ENCODE data around the gene DCTPP1. TPM values are rescaled to one million over a fixed set of nuclear protein-coding genes. Genes with fewer than 3 reads are reported as not detected.
"Not testable (repeated sequence)": the region's sequence is repeated elsewhere in the genome, so short reads cannot be mapped to it uniquely, and the experiment has no call there.

DCTPP1 gene
- total and polyA plus RNA-seq, 9 of the 15 experiments (the other 6 are each of a cell fraction or from before 2014, with no cell fraction given) = 45.0 to 132 (median 80.6) TPM

DNA sequence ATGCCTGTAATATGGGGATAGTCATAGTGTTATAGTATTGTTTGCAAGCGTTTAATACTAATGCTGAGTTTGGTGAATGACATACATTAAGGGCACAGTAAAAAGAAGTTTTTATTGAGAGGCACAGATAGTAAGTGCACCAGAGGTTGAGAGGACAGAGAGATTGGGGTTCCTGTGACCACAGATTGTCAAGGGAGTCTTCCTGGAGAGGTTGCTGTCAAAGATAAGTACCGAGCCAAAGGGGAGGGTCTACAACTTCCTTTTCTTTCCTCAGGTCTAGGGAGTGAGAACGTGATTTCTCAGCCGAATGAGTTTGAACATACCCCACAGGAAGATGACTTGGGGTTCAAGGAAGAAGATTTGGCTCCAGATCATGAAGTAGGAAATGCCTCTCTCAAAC is 32.8 kb downstream of the DCTPP1 start (continued):
- TF ChIP-seq TAL1 (IDR thresholded peaks at IDR 0.05) = 0 out of 2 replicates have a peak, but pooled peaks have one; percentile 29
- peak; percentile 45 for TF ChIP-seq TEAD4 (IDR thresholded peaks at IDR 0.05; ENCODE audit: low read length)
- TF ChIP-seq TEAD4 (CRISPR knock-in tag; IDR thresholded peaks at IDR 0.05; ENCODE audit: borderline replicate concordance) = no peak

DNA sequence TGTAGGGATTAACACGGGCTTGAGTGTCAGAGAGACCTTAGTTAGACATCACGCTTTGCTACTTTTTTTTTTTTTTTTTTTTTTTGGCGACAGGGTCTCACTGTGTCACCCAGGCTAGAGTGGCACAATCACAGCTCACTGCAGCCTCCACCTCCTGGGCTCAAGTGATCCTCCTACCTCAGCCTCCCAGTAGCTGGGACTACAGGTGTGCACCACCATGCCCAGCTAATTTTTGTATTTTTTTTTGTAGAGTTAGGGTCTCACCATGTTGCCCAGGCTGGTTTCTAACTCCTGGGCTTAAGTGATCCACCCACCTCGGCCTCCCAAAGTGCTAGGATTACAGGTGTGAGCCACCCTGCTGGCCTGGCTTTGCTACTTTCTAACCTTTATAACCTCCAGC is 33.2 kb downstream of the DCTPP1 start:
- H3K9me3 ChIP-seq (replicated peaks; ENCODE audit: control insufficient read depth, insufficient read depth, low read depth, low read length); H2AFZ ChIP-seq (ENCODE audit: low read depth, low read length); H3K27ac ChIP-seq (ENCODE audit: extremely low read depth, low read depth, low read length); H3K9ac ChIP-seq (ENCODE audit: insufficient read depth in 1 of 2, low read depth in 2 of 2, low read length in 2 of 2); intact Hi-C loops (cut with micrococcal nuclease); H4K20me1 ChIP-seq (replicated peaks; ENCODE audit: control insufficient read depth, insufficient read depth, low read length); ATAC-seq; FAIRE-seq; BruUV-seq (replicated peaks); in situ Hi-C loops (cut with MboI); CTCF ChIA-PET (ENCODE audit: low intra/inter-chr PET ratio); H3K27me3 ChIP-seq (ENCODE audit: control insufficient read depth in 2 of 2, insufficient read depth in 2 of 2, low read length in 2 of 2); H3K9me1 ChIP-seq (ENCODE audit: control insufficient read depth, insufficient read depth, low read length); DNase-seq (ENCODE audit: extremely low read depth in 1 of 4, low spot score in 3 of 4): not testable (repeated sequence)
- H3K4me1 ChIP-seq (replicated peaks in 1 of 2; ENCODE audit: control insufficient read depth in 2 of 2, insufficient read depth in 2 of 2, low read length in 2 of 2) = peaks cover 29 to 64% of the 10 kb centered on the region in 2 experiments
- H3K4me2 ChIP-seq (ENCODE audit: insufficient read depth, low read length) = peak overlapping the region; percentile 76; the same call in 1 of the 2 replicates
- peaks cover 21% of the 10 kb centered on the region; the same call in 2 of the 3 replicates for H3K36me3 ChIP-seq (ENCODE audit: control insufficient read depth, insufficient read depth, low read length)
- POLR2A ChIA-PET = interaction anchor here (0.7 to 1.0 kb wide), 3 partner anchors 27 to 554 kb away, joined by 3 to 4 read pairs (median 3); no protein-coding TSS in a partner anchor
- TF ChIP-seq ZNF121 (CRISPR knock-in tag; conservative IDR thresholded peaks at IDR 0.05) = peak; percentile 32; the same call in 1 of the 2 replicates
- WGBS (ENCODE audit: insufficient coverage, low coverage, missing lambda C conversion rate) = 42% methylated on average over 3 of the region's 4 CpGs
- H3K4me3 ChIP-seq = peak overlapping the region; percentile 87; the same call in 1 of the 2 replicates
- H3K79me2 ChIP-seq (ENCODE audit: control insufficient read depth, insufficient read depth, low read length) = peaks cover 10% of the 10 kb centered on the region

Measured in K562 (cell line).